Right renal cortex interstitium (tissue), 3 donors: Measurements from ENCODE around the gene KANK4. TPM values are rescaled to one million over a fixed set of nuclear protein-coding genes. Genes with fewer than 3 reads are reported as not detected.
"Not testable (repeated sequence)": the region's sequence is repeated elsewhere in the genome, so short reads cannot be mapped to it uniquely, and the experiment has no call there.

Experiments
- DNase-seq, 3 donors: peaks; one replicate each; pipeline ENCODE4 v3.0.0-alpha.2; 2013; ENCODE audit warnings: low read depth in 3 of 3, low spot score in 2 of 3
- polyA plus RNA-seq, 3 donors: library from polyadenylated mRNA; unstranded; fragments of 120-200 nt; gene quantifications; one replicate each; pipeline ENCODE4 v1.2.1, GENCODE V29; 2013; ENCODE audit not compliant: insufficient read length in 3 of 3

The KANK4 gene
- polyA plus RNA-seq, 3 donors: 20.4 to 23.7 (median 22.3) TPM

GRCh38 chr1:62276791-62277190 is 42.4 kb downstream of the KANK4 start:
- DNase-seq: no peak

- DNase-seq: no peak
Measured at GRCh38 chr1:62274496-62275485, 44.4 kb downstream of the KANK4 start.

- DNase-seq: no peak
Measured at GRCh38 chr1:62273953-62274352, 45.3 kb downstream of the KANK4 start.

- no peak for DNase-seq
Measured at GRCh38 chr1:62271948-62272728, 47.1 kb downstream of the KANK4 start.

- no peak for DNase-seq
Measured at GRCh38 chr1:62271134-62271533, 48.1 kb downstream of the KANK4 start.

GRCh38 chr1:62269851-62270495 is 49.3 kb downstream of the KANK4 start:
- no peak for DNase-seq

GRCh38 chr1:62269439-62269838 is 49.8 kb downstream of the KANK4 start:
- DNase-seq: no peak

- no peak for DNase-seq
Measured at GRCh38 chr1:62268315-62268714, 50.9 kb downstream of the KANK4 start.

- no peak for DNase-seq
Measured at GRCh38 chr1:62265956-62266935, 53.0 kb downstream of the KANK4 start.

- DNase-seq: no peak
Measured at GRCh38 chr1:62263814-62264353, 55.4 kb downstream of the KANK4 start.

- no peak for DNase-seq
Measured at GRCh38 chr1:62263006-62263813, 56.0 kb downstream of the KANK4 start.

- DNase-seq: no peak
Measured at GRCh38 chr1:62260688-62261087, 58.5 kb downstream of the KANK4 start.

GRCh38 chr1:62259551-62259950 is 59.7 kb downstream of the KANK4 start:
- no peak for DNase-seq

GRCh38 chr1:62250126-62250726 is 69.0 kb downstream of the KANK4 start:
- DNase-seq: no peak

- DNase-seq: no peak
Measured at GRCh38 chr1:62247391-62248168, 71.7 kb downstream of the KANK4 start.

- DNase-seq: no peak
Measured at GRCh38 chr1:62245201-62245600, 74.0 kb downstream of the KANK4 start.

GRCh38 chr1:62244380-62244779 is 74.9 kb downstream of the KANK4 start:
- DNase-seq: not testable (repeated sequence)
